GM18858 (cell line): ENCODE data around the gene RAP1GAP.
"Not testable (repeated sequence)": the region's sequence is repeated elsewhere in the genome, so short reads cannot be mapped to it uniquely, and the experiment has no call there.

Experiments used
- ATAC-seq: cut with Tn5 transposase; IDR thresholded peaks from one replicate; pipeline ENCODE4 v1.9.1; 2021; ENCODE audit not compliant: unreplicated experiment

RAP1GAP gene

DNA sequence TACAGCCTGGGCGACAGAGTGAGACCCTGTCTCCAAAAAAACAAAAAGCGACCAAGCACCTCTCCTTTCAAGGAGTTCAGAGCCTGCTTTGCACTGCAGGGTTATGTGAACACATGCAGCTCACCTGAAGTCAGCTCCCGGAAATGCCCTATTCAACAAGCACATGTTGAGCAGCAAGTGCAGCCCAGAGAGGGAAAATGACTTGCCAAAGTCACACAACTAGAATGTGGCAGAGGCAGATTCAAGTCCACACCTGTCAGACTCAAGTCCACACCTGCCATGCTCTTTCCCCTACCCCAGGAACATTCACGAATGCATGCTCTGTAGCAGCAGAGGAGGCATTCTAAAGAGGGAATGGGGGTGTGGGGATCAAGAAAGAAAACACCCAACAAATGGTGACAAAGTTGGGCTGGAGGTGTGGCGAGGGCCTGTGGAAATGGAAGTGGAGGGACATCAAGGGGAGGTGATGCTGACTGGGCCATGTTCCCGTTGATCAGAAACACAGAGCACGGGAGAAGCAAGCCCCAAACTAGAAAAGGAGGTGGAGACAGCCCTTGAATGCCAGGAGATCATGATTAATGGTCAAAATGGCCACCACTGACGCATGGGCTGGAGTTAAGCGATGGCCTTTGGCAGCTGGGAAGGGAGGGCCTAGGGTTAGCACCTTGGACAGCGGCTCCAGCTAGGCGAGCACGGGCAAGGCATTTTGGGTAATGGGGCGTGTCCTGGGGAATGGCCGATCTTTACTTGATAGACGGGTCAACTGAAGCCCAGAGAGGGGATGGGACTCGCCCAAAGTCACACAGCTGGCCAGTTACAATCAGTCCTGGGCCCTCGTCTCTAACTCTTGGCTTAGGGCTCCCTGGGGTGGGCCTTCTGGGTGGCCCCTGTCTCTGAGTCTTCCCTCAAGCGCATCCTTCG, 21.5 kb downstream of the RAP1GAP start:
- no peak for ATAC-seq

- no peak for ATAC-seq
Measured at GRCh38 chr1:21645550-21645949, 23.6 kb downstream of the RAP1GAP start.

DNA sequence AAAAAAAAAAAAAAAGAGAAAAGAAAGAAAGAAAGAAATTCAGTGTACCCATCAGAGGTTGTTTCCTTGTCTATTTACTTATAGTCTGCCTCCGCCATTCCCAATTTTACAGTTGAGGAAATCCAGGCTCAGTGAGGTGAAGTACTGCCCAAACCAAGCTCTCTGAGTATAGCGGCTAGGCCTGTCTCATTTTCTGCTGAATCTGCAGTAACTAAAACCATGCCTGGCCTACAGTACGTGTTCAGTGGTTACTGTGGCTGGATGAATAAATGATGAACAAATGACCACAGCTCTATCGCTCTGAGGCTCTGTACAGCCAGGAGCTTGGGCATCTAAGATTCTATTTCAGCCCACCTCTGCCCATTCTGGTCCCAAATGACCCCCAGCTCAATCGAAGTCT, 24.3 kb downstream of the RAP1GAP start:
- ATAC-seq, result no peak

DNA sequence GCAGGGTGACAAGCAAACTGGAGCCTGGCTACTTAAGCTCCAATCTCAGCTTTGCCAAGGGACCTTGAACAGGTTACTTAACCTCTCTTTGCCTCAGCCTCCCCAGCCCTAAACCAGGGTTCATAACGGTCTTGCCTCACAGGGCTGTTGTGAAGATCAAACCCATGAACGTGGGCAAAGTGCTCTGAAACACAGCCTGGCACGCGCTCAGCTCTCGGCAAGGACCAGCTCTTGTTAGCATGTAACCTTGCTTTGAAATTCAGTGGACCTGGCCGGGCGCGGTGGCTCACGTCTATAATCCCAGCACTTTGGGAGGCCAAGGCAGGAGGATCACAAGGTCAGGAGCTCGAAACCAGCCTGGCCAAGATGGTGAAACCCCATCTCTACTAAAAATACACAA, 24.8 kb downstream of the RAP1GAP start:
- ATAC-seq, result no peak

DNA sequence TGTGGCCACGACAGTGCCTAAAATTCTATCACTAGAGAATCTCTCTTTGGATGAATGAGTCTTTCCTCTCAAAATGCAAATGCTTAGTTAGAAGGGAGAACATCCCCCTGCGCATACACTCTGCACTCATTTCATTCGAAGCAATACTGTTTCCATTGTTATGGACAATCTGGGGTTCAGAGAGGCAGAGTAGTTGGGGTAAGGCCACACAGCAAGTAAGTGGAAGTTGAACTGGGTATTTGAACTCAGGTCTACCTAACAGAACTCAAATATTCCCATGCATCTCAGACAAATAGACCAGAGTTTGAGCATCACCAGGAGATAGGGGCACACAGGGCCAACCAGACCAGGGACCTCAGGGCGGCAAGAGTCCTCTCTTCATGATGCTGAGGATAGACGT, 25.5 kb downstream of the RAP1GAP start:
- ATAC-seq, result no peak

DNA sequence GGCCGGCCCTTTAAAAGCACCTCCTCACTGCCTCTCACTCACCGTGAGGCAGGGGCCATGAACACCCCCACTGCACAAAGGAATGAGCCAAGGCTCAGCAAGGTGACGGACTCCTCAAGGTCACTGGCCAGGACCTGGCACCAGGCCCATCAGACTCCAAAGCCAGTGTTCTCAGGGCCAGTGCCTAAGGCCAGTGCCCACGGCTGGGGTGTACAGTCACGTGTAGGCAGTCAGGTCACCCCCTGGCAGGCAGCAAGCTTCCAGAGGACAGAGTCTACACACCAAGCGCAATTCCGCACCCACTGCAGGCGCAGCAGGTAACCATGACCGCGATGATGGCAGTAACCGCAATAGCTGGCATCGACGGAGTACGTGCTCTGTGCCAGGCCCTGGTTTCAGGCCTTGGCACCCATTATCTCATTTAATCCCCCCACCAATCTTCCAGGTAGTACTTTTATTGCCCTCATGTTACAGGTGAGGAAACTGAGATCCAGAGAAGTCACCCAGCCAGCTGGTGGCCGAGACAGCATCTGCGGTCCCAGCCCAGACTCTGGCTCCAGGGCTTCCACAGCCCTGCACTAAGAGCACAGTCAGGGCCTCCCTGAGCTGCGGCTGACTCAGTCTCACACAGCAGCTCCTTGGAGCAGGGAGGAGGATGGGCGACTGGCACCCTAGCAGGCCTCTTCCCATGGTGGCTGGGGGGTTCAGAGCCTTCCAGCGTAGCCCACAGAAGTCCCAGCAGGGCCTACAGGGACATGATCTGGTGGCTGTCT, 27.0 kb downstream of the RAP1GAP start:
- no peak for ATAC-seq

DNA sequence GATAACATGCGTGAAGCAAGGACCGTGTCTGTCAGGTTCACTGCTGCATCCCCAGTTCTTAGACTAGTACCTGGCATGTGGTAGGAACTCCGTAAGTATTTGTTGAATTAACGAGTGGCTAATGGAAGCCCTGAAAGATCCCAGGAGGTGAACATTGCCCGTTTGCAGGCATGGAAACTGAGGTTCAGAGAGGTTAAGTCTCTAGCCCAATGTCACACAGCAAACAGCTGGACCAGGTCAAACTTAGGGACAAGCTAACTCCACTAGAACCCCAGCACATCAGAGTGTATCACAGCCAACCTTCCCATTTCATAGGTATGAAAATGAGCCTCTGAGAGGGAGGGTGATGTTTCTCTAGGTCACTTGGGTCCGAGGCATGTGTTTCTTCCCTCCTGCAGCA, 27.6 kb downstream of the RAP1GAP start:
- ATAC-seq, result no peak

DNA sequence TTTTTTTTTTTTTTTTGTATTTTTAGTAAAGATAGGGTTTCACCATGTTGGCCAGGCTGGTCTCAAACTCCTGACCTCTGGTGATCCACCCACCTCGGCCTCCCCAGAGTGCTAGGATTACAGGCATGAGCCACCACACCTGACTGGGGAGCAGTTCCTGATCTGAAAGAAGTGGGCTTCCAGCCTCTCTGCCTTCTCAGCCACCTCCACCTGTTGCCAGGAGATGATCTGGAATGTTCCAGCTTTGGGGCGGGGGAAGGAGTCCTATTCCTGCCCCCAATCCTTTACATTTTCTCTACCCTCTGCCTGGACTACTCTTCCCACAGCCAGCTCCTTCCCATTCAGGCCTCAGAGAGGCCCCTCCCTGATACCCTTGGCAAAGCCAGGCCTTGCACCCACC, 28.1 kb downstream of the RAP1GAP start:
- no peak for ATAC-seq

DNA sequence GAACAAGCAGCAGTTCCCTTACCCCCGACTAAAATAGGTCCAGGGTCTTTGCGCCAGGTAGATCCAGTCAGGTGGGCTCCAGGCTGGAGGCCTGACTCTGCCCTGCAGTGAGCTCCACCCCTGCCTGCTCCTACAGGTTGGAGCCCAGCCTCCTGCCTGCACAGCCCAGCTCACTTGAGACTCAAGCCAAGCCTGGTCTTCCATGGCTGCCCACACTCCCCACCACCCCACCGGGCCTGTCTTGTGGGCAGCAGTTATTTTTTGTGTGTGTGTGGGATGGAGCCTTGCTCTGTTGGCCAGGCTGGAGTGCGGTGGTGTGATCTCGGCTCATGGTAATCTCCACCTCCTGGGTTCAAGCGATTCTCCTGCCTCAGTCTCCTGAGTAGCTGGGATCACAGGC, 28.5 kb downstream of the RAP1GAP start:
- ATAC-seq, result no peak

GRCh38 chr1:21639594-21640041, 29.5 kb downstream of the RAP1GAP start:
- no peak for ATAC-seq

DNA sequence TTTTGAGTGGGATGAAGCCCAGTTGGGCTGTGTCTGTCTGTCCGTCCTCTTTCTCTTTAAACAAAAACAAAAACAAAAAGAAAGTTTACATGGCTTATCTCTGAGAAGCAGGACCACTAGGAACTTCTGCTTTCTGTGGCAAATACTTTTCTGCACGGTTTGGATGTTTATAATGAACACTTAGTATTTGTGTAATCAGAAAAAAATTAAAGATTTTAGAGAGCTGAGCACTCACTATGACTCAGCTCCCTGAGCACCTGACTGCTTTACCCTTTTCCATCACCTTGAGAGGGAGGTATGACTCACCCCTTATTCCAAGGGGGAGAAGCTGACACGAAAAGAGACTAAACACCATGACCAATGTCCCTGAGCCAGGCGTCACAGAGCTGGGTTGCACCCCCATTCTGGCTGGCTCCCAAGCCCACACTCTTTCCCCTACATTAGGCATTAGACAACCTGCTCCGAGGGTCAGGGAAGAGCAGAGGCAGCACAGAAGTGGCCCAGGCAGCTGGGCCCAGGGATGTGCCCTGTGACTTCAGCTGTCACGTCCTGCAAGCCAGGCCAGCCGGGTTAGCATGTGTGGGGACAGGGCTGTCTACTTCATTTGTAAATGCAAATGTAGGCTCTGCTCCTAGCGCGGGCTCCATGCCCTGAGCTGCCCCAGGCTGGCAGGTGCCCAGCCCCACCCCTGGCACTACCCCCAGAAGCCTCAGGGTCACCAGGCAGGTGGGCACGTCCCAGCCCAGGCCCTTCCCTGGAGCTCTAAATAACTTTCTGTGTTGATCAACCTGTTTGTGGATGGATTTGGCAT, 30.4 kb downstream of the RAP1GAP start:
- ATAC-seq, result no peak

GRCh38 chr1:21637514-21637913, 31.6 kb downstream of the RAP1GAP start:
- ATAC-seq, result no peak

DNA sequence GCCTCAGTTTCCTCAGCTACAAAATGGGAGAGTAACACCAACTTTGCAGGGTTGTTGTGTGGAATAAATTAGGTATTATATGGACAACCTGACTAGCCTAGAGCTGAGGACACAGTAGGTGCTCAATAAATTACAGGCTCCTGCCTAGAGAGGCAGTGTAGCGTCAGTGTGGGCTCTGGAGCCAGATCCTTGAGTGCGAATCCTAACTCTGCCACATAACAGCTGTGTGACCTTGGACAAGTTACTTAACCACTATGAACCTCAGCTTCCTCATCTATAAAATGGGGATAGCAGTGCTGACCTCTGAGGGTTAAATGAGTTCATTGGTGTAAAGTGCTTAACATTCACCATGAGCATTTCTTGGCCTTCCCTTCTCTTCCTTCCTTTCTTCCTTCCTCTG, 33.1 kb downstream of the RAP1GAP start:
- ATAC-seq, result no peak

- ATAC-seq, result no peak
Measured at GRCh38 chr1:21634806-21635535, 34.2 kb downstream of the RAP1GAP start.

- ATAC-seq, result no peak
Measured at GRCh38 chr1:21633992-21634805, 35.0 kb downstream of the RAP1GAP start.

DNA sequence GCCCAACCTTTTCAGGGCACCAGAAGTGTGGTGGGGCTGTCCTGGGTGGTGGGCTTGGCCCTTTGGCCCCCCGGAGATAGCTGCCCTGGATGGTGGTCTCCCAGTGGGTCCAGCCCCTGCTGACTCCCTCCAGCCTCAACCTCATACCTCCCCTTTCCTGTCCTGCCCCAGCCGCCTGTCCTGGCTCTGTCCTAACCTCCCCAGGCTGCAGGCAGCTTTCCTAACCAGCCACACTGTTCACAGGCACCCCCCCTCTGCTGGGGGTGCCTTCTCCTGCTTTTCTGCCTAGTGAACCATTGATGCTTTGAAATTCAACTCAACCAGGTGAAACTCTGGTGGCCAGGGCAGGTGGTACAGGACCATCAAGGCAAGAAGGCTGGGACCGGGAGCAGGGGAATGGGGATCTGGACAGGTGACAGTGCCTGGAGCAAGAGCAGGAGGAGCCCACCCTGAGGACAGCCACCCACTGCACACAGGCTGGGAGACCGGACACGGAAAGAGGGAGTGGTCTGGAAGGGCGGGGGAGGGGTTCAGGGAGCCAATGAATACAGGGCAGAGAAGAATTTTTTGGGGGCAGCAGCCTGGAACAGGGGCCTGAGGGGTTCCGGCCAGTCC, 35.9 kb downstream of the RAP1GAP start:
- no peak for ATAC-seq

- no peak for ATAC-seq
Measured at GRCh38 chr1:21631944-21632887, 36.9 kb downstream of the RAP1GAP start.

GRCh38 chr1:21631590-21631943, 37.6 kb downstream of the RAP1GAP start:
- ATAC-seq, result not testable (repeated sequence)
